Inflammatory macrophage (primary cell): ENCODE results near the gene LHX2.
A peak's percentile ranks its signal among the peaks of the same experiment; 100 is the strongest.
"Not testable (repeated sequence)": the region's sequence is repeated elsewhere in the genome, so short reads cannot be mapped to it uniquely, and the experiment has no call there.

Source experiments
- DNase-seq, 2 donors: peaks; one replicate each; pipeline ENCODE4 v3.0.0-alpha.2; 2020 to 2022
- total RNA-seq, 18 experiments: gene quantifications; one replicate each; lab custom pipeline; 2026; ENCODE audit warnings: mixed read lengths in 6 of 18, inconsistent platforms in 2 of 18; lab: John Stamatoyannopoulos, UW

The LHX2 gene, protein sequence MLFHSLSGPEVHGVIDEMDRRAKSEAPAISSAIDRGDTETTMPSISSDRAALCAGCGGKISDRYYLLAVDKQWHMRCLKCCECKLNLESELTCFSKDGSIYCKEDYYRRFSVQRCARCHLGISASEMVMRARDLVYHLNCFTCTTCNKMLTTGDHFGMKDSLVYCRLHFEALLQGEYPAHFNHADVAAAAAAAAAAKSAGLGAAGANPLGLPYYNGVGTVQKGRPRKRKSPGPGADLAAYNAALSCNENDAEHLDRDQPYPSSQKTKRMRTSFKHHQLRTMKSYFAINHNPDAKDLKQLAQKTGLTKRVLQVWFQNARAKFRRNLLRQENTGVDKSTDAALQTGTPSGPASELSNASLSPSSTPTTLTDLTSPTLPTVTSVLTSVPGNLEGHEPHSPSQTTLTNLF
- total RNA-seq, result 0 to 0.65 (median 0.17) reads per million in 18 experiments

DNA sequence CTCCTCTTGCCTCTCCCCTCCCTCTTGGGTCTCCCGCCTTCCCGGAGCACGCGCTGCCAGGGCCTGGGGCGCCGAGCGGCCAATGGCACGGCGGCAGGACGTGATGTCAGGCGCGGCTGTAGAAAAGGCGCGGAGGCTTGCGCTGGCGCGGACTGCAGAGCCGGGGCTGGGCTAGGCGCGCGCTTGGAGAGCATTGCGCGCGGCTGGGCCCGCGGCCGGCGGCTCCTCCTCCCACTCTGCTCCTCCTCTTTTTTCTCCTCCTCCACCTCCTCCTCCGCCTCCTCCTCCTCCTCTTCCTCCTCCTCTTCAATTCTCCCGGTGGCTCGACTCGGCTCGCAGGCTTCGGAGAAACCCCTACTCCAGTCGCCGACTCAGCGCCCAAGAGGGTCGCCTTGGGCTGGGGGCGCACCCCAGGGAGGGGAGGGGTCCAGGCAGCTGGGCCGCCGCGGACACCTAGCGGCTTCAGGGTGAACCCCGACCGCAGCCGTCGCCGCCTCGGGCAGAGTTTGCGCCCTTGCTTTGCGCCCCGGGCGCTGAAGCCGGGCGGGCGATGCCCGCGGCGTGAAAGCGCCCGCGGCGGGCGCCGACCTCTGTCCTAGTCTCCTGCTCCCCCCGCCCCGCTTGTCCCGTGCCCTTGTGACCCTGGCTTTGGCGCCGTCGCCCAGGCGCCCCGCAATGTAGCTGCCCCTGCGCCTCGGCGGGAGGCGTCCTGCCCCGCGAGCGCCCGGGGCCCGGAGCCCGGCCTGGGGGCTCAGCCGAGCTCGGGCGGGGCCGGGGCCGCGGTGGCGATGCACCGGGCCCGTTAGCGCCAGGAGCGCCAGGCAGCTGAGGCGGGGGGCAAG, at the start of gene LHX2:
LHX2 (plus strand) TSS at position 309 of the 842 bp plus-strand sequence. CDS start 581 bp downstream, outside the sequence.
- DNase-seq, result peak; percentile 38 to 44

DNA sequence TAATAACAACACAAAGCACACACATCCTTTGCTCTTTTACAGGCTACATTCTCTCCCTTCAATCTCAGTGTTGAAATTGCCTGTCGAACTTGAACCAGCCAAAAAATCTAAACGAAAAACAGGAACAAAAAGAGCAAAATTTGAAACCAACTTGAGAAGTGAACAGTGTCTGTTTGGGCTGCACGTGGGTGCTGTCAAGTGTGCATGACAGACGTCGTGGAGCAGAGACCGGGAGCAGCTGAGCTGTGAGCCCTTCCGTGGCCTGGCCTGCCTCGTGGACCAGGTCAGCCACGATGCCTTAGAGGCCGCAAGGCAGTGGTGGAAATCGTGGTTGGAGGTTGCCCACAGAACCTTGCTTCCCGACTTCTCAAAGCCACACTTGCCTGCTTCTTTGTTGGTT, 46.8 kb upstream of the LHX2 start:
- DNase-seq, result peak; percentile 46 to 52

DNA sequence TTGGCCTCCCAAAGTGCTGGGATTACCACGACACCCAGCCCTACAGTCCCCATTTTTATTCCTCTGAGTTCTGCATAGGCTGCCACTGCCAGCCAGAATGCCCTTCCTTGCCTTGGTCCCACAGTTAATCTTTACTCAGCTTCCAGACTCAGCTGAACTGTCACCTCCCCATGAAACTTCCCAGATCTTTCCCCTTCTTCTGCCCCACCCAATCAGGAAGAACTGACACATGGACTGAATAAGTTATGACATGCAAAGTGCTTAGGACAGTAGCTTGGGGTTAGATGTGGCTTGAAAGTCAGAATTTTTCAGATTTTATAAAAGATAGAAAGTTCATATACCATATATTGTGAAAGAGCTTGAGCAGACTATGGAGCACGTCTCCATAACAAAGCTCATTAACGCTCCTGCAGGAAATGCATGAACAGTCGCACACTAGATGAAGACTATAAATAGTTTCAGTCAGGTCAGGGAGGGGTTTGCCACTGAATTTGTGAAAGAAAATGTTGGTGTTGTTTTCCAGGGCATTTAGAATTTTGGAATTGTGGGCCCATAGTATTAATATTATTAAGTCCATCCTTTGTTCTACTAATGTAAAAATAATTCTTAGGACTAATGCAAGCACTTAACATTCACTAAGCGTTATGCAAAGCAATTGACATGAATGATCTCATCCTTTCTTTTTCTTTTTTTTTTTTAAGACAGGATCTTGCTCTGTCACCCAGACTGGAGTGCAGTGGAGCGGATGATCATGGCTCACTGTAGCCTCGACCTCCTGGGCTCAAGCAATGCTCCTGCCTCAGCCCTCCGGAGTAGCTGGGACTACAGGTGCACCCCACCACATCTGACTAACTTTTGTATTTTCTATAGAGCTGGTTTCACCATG, 45.5 kb upstream of the LHX2 start:
- DNase-seq, result no peak

DNA sequence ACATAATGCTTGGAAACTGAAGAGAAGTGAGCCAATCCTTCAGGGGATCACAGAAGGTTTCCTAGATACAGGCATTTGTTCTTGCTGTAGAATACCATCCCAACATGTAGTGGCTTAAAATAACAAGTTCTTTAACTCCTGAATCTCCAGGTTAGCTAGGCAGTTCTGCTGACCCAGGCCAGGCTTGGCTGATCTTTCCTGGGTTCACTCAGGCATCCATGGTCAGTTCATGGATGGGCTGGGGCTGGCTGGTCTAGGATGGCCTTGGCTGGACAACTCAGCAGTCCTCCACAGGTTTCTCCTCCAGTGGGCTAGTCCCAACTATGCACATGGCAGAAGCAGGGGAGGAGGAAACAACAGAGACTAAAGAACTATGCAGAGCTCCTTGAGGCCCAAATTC, 44.2 kb upstream of the LHX2 start:
- DNase-seq, result no peak

DNA sequence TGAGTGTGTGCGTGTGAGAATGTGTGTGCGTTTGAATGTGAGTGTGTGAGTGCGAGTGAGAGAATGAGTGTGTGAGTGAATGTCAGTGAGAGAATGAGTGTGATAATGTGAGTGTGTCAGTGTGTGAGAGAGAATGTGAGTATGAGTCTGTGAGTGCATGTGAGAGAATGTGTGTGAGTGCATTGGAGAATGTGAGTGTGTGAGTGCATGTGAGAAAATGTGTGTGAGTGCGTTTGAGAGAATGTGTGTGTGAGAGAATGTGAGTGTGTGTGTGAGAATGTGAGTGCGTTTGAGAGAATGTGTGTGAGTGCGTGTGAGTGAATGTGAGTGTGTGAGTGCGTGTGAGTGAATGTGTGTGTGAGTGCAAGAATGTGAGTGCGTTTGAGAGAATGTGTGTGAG, 39.0 kb upstream of the LHX2 start:
- no peak for DNase-seq

DNA sequence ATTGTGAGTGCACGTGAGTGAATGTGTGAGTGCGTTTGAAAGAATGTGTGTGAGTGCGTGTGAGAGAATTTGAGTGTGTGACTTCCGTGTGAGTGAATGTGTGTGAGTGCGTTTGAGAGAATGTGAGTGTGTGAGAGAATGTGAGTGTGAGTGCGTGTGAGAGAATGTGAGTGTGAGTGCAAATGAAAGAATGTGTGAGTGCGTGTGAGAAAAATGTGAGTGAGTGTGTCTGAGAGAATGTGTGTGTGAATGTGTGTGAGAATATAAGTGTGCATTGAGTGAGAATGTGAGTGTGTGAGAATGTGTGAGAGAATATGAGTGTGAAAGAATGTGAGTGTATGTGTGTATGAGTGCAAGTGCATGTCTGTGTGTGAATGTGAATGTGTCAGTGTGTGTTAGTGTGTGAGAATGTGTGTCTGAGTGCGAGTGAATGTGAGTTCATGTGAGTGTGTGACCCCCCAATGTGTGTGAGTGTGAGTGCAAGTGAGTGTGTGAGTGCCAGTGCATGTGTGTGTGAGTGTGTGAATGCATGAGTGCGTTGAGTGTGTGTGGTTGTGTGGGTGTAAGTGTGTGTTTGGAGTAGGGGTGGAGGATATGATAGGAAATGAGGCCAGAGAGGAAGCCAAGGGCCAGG, 37.9 kb upstream of the LHX2 start:
- no peak for DNase-seq

DNA sequence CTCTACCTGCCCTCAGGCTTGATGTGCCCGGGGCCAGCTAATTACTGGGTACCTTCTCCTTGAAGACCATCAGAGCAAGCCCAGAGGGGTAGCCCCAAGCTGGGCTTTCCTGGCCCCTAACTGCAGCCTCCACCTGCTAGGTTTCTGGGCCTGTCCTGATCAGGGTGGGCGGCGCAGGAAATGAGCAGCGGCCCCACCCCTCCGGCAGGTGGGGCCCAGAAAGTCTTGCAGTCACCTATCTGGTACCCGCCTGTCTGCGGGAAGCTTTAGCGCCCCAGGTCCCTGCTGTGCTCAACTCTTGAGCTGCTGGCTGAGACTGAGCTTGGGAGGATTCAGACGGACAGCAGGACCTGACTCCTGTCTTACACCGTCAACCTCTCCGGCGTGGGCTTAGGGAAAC, 37.1 kb upstream of the LHX2 start:
- no peak for DNase-seq

DNA sequence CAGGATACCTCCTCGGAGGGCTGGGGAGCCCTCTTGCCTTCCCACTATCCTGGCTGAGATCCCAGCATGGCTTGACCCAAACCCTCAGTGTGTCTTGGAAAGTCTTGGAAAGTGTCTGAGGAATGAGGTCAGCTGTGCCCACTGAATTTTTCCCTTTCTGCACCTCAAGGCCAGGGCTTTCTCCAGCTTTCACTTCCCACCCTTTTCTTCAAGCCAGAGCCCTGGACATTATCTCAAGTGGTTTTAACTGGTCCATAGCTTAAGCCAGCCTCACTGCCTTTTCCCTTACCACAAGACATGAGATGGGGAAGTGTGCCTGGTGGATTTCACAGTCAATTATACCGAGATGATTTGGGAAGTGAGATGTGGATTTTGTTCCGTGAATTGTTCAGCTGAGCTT, 35.7 kb upstream of the LHX2 start:
- no peak for DNase-seq

DNA sequence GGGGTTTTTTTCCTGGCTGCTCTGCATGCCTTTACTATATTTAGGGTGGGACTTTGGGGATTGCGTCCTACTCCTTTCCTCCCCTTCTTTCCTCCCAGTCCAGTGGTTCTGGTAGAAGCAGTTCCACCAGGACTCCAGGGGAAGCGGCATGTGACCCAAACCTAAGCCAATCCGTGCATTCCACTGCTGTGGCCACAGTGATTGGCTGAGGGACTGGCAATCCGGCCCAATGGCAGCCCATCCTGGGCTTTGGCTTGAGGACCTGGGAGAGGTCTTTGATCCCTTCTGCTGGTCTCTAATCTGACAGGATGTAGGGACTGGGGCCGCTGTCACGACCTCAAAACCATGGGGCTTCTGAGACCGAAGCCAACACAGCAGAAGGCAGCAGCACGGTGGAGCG, 35.0 kb upstream of the LHX2 start:
- not testable (repeated sequence) for DNase-seq

DNA sequence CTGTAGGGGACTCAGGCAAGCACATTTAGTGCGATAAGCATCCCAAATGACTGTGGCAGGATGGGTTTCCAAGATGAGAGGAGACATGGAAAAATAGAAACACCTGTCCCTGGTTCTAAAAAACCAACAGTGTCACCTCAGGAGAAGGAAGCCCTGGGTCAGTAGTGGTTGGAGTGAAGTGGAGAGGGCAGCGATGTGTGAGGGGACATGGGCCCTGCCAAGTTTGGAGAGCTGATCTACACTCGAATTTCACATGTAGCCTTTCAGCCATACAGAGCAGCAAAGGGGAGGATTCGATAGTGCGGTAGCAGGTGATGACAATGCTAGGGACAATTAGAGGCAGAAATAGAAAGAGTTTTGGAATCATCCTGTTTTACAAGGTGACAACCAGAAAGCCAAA, 32.6 kb upstream of the LHX2 start:
- no peak for DNase-seq

DNA sequence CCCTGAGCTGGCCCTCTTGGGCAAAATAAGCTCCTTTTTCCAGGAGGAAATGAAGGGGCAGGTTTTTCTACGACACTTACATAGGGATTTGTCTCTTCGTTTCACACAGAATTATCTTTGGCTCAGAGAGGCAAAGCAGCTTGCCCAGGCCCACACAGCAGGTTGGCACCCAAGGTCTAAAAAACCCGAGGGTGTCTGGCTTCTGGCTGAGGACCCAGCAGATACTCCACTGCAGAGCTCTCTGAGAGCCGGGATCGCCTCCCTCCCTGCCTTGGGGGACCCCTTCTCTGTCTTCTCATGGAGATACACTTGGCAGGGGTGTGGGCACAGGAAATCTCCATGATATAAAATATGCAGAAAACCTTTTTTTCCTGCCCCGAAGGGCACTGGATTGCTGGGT, 29.0 kb upstream of the LHX2 start:
- DNase-seq, result no peak

DNA sequence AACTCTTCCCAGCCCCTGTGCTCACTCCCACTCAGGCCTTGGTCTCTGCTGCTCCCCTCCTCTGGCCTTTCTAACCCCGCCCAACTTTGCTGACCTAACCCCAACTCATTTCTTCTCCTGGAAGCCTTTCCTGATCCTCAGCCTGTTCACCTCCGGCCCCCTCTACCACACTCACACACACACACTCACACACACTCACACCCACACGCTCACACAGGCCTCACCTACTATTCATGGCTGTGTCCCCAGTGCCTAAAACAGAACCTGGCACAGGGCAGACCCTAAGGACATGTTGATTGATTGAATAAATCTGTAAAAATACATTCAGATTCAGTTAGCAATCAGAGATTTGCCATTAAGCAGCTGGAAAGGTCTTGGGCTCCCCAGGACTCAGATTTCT, 28.5 kb upstream of the LHX2 start:
- DNase-seq, result no peak

DNA sequence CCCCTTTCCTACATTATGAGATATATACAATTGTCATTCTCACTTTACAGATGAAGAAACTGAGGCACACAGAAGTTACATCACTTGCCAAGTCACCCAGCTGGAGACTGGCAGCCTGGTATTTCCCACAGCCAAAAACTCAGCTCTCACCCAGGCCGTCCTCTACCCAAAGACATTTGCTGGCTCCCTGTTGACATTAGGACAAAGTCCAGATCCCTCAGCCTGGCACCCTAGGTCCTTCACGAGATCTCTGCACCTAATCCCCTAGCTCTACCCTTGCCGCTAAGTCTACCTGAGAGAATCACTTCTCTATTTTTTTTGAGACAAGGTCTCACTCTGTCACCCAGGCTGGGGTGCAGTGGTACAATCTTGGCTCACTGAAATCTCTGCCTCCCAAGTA, 26.8 kb upstream of the LHX2 start:
- no peak for DNase-seq

DNA sequence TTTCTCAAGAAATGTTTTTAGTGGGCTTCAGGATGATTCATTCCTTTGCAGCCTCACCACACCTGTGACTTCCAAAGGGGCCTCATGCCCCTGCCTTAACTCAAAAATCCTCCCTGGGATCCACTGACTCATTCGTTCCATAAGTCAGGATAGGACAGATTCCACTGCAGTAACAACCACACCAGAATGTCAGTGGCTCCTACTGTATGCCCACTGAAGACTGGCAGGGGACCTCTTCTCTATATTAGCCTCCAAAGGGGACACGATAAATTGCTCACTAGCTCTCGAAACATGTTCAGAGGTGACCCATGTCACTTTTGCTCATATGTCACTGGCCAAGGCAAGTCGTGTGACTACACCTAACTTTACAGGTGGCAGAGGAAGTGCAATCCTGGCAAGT, 25.7 kb upstream of the LHX2 start:
- DNase-seq, result no peak

DNA sequence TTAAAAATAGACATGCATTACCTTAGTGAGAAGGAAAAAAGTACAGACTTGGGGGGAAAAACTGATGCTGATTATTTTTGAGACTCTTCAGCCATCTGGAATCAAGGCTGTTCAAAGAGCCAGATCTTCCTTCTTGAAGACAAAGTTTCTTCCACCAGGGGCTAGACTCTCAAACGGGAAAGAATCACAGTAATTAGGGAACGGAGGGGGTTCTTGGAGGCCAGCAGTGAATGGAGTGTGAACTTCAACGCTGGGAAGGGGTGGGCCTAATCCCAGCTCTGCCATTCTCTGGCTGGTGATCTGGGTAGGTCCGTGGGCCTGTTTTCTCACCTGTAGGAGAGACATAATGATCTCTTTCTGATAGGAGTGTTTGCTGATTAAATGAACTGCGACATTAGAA, 21.1 kb upstream of the LHX2 start:
- DNase-seq, result no peak

DNA sequence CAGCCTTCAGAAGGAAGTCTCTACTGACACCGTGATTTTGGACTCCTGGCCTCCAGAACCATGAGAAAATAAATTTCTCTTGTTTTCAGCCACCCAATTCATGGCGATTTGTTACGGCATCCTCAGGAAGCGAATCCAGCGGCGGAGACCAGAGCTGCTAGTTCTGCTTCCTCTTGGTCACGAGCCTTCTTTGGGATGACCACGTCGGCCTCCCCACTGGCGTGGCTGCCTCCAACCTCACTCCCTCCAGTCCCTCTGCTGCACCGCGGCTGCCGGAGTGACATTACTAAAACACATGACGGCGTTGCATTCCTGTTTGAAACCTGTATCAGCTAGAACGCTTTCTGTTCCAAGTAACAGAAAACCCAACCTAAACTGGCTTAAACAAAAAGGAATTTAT, 18.9 kb upstream of the LHX2 start:
- DNase-seq, result not testable (repeated sequence)

DNA sequence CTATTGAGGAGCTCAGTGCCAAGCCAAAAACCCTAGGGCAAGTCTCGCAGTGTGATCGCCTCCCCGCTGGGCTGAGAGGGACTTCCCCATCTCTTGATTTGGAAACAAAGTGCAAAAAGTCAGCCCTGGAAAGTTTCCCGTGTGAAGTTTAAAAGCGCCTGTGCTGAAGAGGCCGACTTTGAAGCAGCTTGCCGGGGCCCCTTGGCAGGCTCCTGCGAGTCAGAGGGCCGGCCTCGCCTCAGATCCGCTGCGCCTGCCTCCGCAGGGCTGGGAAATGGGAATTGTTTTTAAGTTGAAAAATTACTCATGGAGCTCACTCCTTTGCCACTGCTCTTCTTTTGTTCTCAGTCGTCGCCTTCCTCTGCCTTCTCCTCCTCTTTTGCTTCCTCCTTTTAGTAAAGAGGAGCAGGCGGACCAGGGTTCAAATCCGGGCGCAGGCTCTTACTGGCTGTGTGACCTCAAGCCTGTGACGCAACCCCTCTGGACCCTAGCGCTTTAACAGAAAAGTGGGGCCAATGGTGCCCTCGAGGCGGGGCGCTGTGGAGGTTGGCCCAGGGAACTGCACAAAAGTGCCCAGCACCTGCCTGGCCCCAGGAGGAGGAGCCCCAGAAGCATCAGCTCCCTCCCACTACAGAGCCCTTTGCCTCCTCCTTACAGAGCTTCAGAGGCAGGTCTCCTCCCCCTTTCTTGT, 14.7 kb upstream of the LHX2 start:
- peak; percentile 72 to 82 for DNase-seq

DNA sequence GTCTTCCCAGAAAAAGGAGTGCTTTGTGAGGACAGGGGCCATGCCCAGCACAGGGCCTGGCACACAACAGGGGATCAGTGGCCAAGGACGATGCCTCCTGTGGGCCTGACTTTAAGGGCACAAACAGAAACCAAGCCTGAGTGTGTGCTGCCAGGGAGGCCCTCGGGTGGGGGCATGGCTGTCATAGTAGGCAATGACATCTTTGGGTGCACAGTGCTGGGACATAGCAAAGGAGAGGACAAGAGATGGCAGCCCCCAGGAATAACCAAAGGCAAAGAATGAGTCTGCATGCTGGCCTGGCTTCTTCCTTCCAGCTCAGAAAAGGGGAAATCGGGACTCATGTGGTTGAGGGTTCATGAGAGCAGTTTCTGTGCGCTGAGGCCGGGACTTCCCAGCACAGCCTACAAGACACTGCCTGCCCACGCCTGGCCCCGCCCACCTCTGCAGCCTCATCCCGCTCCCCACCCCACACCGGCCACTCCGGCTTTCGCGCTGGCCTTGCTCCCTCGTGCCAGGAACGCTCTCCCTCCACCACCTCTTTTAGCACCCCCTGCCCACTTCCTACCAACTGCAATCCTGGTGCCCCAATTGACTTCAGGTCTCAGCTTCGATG, 13.8 kb upstream of the LHX2 start:
- DNase-seq, result peak; percentile 73 to 93

DNA sequence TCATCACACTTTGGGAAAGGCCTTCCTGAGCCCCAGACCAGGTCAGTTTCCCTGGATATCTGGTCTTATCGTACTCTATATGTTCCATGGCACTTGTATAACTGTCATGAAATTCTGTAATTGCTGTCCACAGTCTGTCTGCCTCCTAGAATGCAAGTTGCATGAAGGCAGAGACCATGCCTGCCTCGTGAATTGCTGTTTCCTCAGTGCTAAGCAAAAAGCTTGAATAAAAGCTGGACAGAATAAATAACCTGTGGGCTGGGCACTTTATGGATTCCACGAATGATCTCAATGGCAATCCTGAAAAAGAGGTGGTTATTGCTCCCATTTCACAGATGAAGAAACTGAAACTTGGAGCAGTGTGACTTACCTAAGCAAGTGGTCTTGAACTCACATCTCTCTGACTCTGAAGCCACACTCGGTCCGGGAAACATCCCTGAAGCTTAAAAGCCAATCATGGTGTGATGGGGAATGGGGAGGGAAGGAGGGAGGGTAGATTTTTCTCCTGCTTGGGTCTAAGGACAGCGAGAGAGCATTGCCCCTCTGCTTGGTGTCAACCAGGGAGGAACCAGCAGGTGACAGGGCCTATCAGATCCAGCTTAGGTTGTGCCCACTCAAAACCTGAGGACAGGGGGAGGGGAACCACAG, 13.2 kb upstream of the LHX2 start:
- no peak for DNase-seq

DNA sequence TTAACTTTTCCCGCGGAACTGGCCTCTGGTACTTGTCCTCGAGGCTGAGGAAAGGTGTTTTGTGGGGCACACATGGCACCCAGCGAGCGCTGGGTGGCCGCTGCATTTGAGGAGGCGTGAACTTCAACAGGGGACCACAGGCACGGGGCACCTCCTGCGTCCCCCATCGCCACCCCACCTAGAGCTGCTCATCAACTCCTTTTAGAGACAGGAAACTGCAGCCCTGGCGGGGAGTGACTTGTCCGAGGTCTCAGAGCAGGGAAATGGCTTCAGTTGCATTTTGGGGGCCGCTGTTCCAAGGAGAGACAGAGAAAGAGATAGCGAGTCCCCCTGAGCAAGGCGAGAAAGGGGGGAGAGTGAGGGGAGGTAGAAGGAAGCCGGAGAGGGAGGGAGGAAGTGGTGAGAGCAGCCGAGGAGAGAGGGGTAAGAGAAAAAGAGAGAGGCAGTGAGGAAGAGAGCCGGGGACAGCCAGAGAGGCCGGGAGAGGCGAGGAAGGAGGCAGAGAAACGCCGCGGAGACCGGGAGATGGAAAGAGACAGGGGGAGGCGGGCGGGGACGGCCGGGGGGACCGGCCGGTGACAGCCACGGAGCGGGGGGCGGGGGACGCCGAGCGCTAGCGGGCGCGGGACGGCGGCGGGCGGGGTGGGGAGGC, 12.5 kb upstream of the LHX2 start:
- DNase-seq, result no peak
